ENCODE data around the gene RSBN1L.

- TF ChIP-seq CTCF (IDR thresholded peaks at IDR 0.05 in 2 of 3, conservative IDR thresholded peaks at IDR 0.05 in 1 of 3; ENCODE audit: borderline replicate concordance in 1 of 3, insufficient read depth in 1 of 3, low read depth in 2 of 3, low read length in 2 of 3): no peak
- TF ChIP-seq POLR2AphosphoS5 (IDR thresholded peaks at IDR 0.05; ENCODE audit: low read depth, low read length): no peak
- TF ChIP-seq MAX (IDR thresholded peaks at IDR 0.05): no peak
- no peak for TF ChIP-seq EZH2phosphoT487 (IDR thresholded peaks at IDR 0.05; ENCODE audit: borderline replicate concordance)
- no peak for TF ChIP-seq SIN3A (IDR thresholded peaks at IDR 0.05; ENCODE audit: low read depth)
- TF ChIP-seq SRF (IDR thresholded peaks at IDR 0.05; ENCODE audit: low read depth): no peak
- TF ChIP-seq CBX3 (IDR thresholded peaks at IDR 0.05; ENCODE audit: low read depth): no peak
- TF ChIP-seq RAD21 (IDR thresholded peaks at IDR 0.05; ENCODE audit: low read depth): no peak
Measured at GRCh38 chr7:77648742-77649338, 47.4 kb upstream of the RSBN1L start.

Data from HCT116 (cell line).